Prostate gland (tissue), 2 donors: ENCODE measurements around the gene CYBA.
A peak's percentile ranks its signal among the peaks of the same experiment; 100 is the strongest.

ENCODE experiments used
- POLR2A ChIP-seq: fragments of 450-650 bp; IDR thresholded peaks from one replicate; pipeline ENCODE4 v1.6.1; 2016; ENCODE audit warnings: antibody characterized with exemption, mild to moderate bottlenecking
- TF ChIP-seq, protein P1 (sequence below), 4 experiments: fragments of 200-600 bp in 2 of 4; fragments of 450-650 bp in 2 of 4; sonication (generic) in 2 of 4; IDR thresholded peaks; 1 replicate in 3 of 4; 2 replicates in 1 of 4; pipeline ENCODE4 v1.5.1; 2016 to 2019; ENCODE audit warnings: antibody characterized with exemption in 4 of 4, mild to moderate bottlenecking in 2 of 4, moderate library complexity in 2 of 4

DNA sequence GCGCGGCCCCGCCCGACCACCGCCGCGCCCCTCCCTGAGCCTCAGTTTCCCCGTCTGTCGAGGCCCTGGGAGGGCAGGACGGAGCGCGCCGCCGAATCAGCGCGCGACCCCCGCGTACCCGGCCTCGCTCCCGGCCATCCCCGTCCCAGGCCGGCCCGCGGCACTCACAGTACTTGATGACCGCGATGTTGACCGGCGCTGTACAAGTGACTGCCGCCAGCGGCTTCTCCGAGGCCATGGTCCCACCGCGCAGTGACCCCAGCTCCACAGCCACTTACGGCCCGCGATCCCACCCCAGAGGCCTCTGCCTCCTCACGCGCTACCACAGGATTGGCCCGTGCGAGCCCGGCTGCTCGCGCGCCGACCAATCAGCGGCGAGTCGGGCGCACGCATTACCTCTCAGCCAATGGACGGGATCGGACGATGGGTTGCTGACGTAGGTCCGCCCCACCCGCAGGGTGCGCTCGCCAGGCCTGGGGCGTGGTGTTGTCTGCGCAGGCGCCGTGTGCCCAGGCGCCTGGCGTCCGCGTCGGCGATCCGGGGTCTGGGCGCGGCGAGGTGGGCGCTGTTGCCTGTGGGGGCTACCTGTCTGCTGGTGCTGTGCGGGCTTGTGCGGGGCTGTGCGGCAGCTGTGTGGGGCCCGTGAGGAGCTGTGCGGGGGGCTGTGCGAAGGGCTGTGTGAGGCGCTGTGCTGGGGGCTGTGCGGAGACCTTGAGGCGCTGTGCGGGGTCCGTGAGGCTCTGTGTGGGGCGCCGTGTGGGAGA, 12.2 kb upstream of the CYBA start, which contains the start of gene MVD:
- TF ChIP-seq POLR2A: peak; percentile 89
- TF ChIP-seq, protein P1, sequence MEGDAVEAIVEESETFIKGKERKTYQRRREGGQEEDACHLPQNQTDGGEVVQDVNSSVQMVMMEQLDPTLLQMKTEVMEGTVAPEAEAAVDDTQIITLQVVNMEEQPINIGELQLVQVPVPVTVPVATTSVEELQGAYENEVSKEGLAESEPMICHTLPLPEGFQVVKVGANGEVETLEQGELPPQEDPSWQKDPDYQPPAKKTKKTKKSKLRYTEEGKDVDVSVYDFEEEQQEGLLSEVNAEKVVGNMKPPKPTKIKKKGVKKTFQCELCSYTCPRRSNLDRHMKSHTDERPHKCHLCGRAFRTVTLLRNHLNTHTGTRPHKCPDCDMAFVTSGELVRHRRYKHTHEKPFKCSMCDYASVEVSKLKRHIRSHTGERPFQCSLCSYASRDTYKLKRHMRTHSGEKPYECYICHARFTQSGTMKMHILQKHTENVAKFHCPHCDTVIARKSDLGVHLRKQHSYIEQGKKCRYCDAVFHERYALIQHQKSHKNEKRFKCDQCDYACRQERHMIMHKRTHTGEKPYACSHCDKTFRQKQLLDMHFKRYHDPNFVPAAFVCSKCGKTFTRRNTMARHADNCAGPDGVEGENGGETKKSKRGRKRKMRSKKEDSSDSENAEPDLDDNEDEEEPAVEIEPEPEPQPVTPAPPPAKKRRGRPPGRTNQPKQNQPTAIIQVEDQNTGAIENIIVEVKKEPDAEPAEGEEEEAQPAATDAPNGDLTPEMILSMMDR (IDR thresholded peaks at IDR 0.05): peak in 1 of 4 experiments; percentile 17
